Measurements from ENCODE around the gene PLIN1.

DNA sequence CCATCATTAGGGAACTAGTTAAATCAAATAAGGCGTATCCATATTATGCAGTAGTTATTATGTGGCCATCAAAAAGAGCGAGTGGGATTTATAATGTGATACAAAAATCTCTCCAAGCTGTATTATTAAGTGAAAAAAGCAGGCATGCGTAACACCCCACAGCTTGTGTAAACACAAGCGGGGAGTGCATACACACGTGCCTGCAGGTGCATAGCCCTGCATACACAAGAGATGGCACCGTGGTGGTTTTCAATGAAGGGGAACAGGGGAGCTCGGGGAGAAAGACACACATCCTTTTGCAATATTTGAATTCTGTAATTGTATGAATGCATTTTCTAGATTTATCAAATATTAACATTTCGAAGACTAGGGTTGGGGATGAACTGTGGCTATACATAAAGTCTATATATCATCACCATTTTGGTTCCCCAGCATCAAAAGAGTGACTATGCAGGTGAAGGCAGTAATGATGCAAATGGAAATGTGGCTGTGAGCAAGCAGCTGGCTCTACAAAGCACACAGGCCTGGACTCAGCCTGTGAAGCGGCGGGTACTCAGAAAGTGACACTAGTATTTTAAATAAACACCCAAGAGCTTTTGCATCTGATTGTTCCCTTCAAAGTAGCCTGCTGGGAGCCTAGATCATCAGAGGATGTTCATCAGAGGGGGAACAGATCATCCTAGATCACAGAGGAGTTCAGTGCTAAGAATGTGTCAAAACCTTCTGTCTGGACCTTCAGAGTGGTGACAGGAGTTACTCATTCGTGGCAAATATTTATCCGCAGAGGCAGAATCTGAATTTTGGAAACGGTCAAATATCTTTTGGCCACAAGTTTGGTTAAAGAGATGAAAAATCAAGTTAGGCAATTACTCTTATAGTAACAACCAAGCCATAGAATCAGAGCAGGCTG, 14.5 kb downstream of the PLIN1 start:
- TF ChIP-seq, protein P1, sequence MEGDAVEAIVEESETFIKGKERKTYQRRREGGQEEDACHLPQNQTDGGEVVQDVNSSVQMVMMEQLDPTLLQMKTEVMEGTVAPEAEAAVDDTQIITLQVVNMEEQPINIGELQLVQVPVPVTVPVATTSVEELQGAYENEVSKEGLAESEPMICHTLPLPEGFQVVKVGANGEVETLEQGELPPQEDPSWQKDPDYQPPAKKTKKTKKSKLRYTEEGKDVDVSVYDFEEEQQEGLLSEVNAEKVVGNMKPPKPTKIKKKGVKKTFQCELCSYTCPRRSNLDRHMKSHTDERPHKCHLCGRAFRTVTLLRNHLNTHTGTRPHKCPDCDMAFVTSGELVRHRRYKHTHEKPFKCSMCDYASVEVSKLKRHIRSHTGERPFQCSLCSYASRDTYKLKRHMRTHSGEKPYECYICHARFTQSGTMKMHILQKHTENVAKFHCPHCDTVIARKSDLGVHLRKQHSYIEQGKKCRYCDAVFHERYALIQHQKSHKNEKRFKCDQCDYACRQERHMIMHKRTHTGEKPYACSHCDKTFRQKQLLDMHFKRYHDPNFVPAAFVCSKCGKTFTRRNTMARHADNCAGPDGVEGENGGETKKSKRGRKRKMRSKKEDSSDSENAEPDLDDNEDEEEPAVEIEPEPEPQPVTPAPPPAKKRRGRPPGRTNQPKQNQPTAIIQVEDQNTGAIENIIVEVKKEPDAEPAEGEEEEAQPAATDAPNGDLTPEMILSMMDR (IDR thresholded peaks at IDR 0.05; ENCODE audit: extremely low read depth in 1 of 2, insufficient read depth in 1 of 2, low read depth in 1 of 2, low read length in 2 of 2): no peak
- TF ChIP-seq POLR2AphosphoS5 (IDR thresholded peaks at IDR 0.05; ENCODE audit: insufficient read depth, low read depth, low read length): no peak
- TF ChIP-seq EZH2 (IDR thresholded peaks at IDR 0.05; ENCODE audit: borderline replicate concordance, low read depth, low read length, severe bottlenecking): no peak
- TF ChIP-seq POLR2A (IDR thresholded peaks at IDR 0.05; ENCODE audit: low read depth, low read length): no peak

All from endothelial cell of umbilical vein (primary cell).